ENCODE results near the gene C8G. TPM values are rescaled to one million over a fixed set of nuclear protein-coding genes. Genes with fewer than 3 reads are reported as not detected.
A peak's percentile ranks its signal among the peaks of the same experiment; 100 is the strongest.

C8G gene
- total and polyA plus RNA-seq, 9 of the 15 experiments (the other 6 are each of a cell fraction or from before 2014, with no cell fraction given): 0.35 to 5.9 (median 2.7) TPM; not detected in 2

GRCh38 chr9:136962701-136963248 is 17.7 kb downstream of the C8G start:
- 86% methylated on average over 11 of the region's 11 CpGs for WGBS (ENCODE audit: insufficient coverage, low coverage, missing lambda C conversion rate)
- intact Hi-C loops (cut with micrococcal nuclease) (no loop called here), in situ Hi-C loops (cut with MboI) (no loop called here)
- H3K9me3 ChIP-seq (replicated peaks; ENCODE audit: control insufficient read depth, insufficient read depth, low read depth, low read length): no peaks in the 10 kb centered on the region
- peak overlapping the region in 1 of 2 experiments; percentile 66; a peak in 2 of 4 replicates for H3K9ac ChIP-seq (ENCODE audit: insufficient read depth in 1 of 2, low read depth in 2 of 2, low read length in 2 of 2)
- no peaks in the 10 kb centered on the region for H3K9me1 ChIP-seq (ENCODE audit: control insufficient read depth, insufficient read depth, low read length)
- no peaks in the 10 kb centered on the region for H3K79me2 ChIP-seq (ENCODE audit: control insufficient read depth, insufficient read depth, low read length)
- H3K36me3 ChIP-seq (ENCODE audit: control insufficient read depth, insufficient read depth, low read length): no peaks in the 10 kb centered on the region
- no peaks in the 10 kb centered on the region for H4K20me1 ChIP-seq (replicated peaks; ENCODE audit: control insufficient read depth, insufficient read depth, low read length)
- peaks cover 26 to 77% of the 10 kb centered on the region in 2 experiments; a peak in 4 of 5 replicates for H3K4me1 ChIP-seq (replicated peaks in 1 of 2; ENCODE audit: control insufficient read depth in 2 of 2, insufficient read depth in 2 of 2, low read length in 2 of 2)
- no peaks in the 10 kb centered on the region for H3K27me3 ChIP-seq (ENCODE audit: control insufficient read depth in 2 of 2, insufficient read depth in 2 of 2, low read length in 2 of 2)
- no peak overlapping the region for H3K4me3 ChIP-seq
- no peak overlapping the region for H3K27ac ChIP-seq (ENCODE audit: extremely low read depth, low read depth, low read length)
- ATAC-seq (no peak), FAIRE-seq (peak; percentile 42), DNase-seq (ENCODE audit: extremely low read depth in 1 of 4, low spot score in 3 of 4) (no peak)
- no peak overlapping the region for H3K4me2 ChIP-seq (ENCODE audit: insufficient read depth, low read length)
- no peak for TF ChIP-seq KLF6 (CRISPR knock-in tag; IDR thresholded peaks at IDR 0.05; ENCODE audit: borderline replicate concordance)
- peak in 1 of 2 experiments; percentile 93; a peak in 2 of 4 replicates for TF ChIP-seq KDM1A (IDR thresholded peaks at IDR 0.05)
- no peak for TF ChIP-seq TAF15 (IDR thresholded peaks at IDR 0.05; ENCODE audit: low read depth, low read length)
- no peak for TF ChIP-seq TRIM24 (IDR thresholded peaks at IDR 0.05)
- no peak for TF ChIP-seq MTA2 (IDR thresholded peaks at IDR 0.05; ENCODE audit: low read depth)
- TF ChIP-seq ZBTB17 (CRISPR knock-in tag; IDR thresholded peaks at IDR 0.05): no peak
- POLR2A ChIA-PET: interaction anchor here (0.6 to 0.7 kb wide), 2 partner anchors 37 to 65 kb away, joined by 3 read pairs; no protein-coding TSS in a partner anchor
- CTCF ChIA-PET (ENCODE audit: low intra/inter-chr PET ratio): no interaction called here
- H2AFZ ChIP-seq (ENCODE audit: low read depth, low read length): no peak overlapping the region
- BruUV-seq (replicated peaks): no TSS peak

- Histone ChIP-seq H4K20me1 (replicated peaks; ENCODE audit: control insufficient read depth, insufficient read depth, low read length) (no peaks in the 10 kb centered on the region), H3K9me1 (ENCODE audit: control insufficient read depth, insufficient read depth, low read length) (no peaks in the 10 kb centered on the region), H3K27ac (ENCODE audit: extremely low read depth, low read depth, low read length) (no peak overlapping the region), H3K4me3 (no peak overlapping the region), H3K9me3 (replicated peaks; ENCODE audit: control insufficient read depth, insufficient read depth, low read depth, low read length) (no peaks in the 10 kb centered on the region), H3K79me2 (ENCODE audit: control insufficient read depth, insufficient read depth, low read length) (no peaks in the 10 kb centered on the region), H3K9ac (ENCODE audit: insufficient read depth in 1 of 2, low read depth in 2 of 2, low read length in 2 of 2) (0 out of 4 replicates have a peak overlapping the region, but pooled peaks of 1 of the 2 experiments have one; percentile 3), H3K36me3 (ENCODE audit: control insufficient read depth, insufficient read depth, low read length) (no peaks in the 10 kb centered on the region), H2AFZ (ENCODE audit: low read depth, low read length) (no peak overlapping the region), H3K4me2 (ENCODE audit: insufficient read depth, low read length) (no peak overlapping the region), H3K4me1 (replicated peaks in 1 of 2; ENCODE audit: control insufficient read depth in 2 of 2, insufficient read depth in 2 of 2, low read length in 2 of 2) (peaks cover 26 to 77% of the 10 kb centered on the region in 2 experiments; a peak in 4 of 5 replicates), H3K27me3 (ENCODE audit: control insufficient read depth in 2 of 2, insufficient read depth in 2 of 2, low read length in 2 of 2) (no peaks in the 10 kb centered on the region)
- intact Hi-C loops (cut with micrococcal nuclease) (no loop called here), in situ Hi-C loops (cut with MboI) (no loop called here)
- DNase-seq (ENCODE audit: extremely low read depth in 1 of 4, low spot score in 3 of 4) (no peak), ATAC-seq (no peak), FAIRE-seq (no peak)
- ChIA-PET CTCF (ENCODE audit: low intra/inter-chr PET ratio) (no interaction called here), POLR2A (no interaction called here)
- no TSS peak for BruUV-seq (replicated peaks)
- TF ChIP-seq ZC3H4 (CRISPR knock-in tag; IDR thresholded peaks at IDR 0.05; ENCODE audit: borderline replicate concordance): no peak
- TF ChIP-seq, protein P1, sequence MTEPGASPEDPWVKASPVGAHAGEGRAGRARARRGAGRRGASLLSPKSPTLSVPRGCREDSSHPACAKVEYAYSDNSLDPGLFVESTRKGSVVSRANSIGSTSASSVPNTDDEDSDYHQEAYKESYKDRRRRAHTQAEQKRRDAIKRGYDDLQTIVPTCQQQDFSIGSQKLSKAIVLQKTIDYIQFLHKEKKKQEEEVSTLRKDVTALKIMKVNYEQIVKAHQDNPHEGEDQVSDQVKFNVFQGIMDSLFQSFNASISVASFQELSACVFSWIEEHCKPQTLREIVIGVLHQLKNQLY (CRISPR knock-in tag; conservative IDR thresholded peaks at IDR 0.05): no peak
- TF ChIP-seq RNF219 (CRISPR knock-in tag; IDR thresholded peaks at IDR 0.05): no peak
- TF ChIP-seq, protein P2, sequence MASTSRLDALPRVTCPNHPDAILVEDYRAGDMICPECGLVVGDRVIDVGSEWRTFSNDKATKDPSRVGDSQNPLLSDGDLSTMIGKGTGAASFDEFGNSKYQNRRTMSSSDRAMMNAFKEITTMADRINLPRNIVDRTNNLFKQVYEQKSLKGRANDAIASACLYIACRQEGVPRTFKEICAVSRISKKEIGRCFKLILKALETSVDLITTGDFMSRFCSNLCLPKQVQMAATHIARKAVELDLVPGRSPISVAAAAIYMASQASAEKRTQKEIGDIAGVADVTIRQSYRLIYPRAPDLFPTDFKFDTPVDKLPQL (IDR thresholded peaks at IDR 0.05; ENCODE audit: extremely low read depth, insufficient read length): no peak
- TF ChIP-seq ZNF561 (CRISPR knock-in tag; conservative IDR thresholded peaks at IDR 0.05): no peak
- no peak for TF ChIP-seq LARP7 (IDR thresholded peaks at IDR 0.05)
- 90% methylated on average over 10 of the region's 15 CpGs for WGBS (ENCODE audit: insufficient coverage, low coverage, missing lambda C conversion rate)
Observed at GRCh38 chr9:136963341-136963740, 18.3 kb downstream of the C8G start.
